Measurements from ENCODE around the gene CFAP77. TPM values are rescaled to one million over a fixed set of nuclear protein-coding genes. Genes with fewer than 3 reads are reported as not detected.

The CFAP77 gene
- total and polyA plus RNA-seq, 2 of the 8 experiments (the other 6 are each of a cell fraction or from before 2014, with no cell fraction given): 0.63 to 0.97 TPM

DNA sequence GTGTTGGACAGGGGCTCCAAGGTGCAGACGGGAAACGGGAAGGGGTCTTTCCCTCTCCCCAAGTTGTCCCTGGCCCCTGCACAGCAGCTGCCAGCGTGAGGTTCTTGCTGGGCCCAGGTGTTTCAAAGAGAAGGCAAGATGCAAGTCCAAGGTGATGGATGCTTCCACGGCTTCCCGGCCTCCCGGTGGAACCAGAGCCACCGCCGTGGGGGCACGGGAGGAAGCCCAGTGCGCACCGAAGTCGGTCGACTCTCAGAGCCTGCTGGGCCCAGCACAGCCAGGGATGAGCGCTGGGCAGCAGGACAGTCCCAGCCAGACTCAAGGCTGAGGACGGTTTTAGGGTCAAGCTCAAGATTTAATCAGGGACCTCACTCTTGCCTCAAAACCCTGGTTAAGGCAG is 147.1 kb downstream of the CFAP77 start:
- no peak overlapping the region for H2BK12ac ChIP-seq (ENCODE audit: low read depth, low read length)
- no peak overlapping the region for H3K14ac ChIP-seq (ENCODE audit: insufficient read length)
- H3K4me2 ChIP-seq (ENCODE audit: insufficient read depth in 1 of 2, low read depth in 2 of 2, low read length in 2 of 2): no peak overlapping the region
- CTCF ChIA-PET (ENCODE audit: partially characterized antibody): interaction anchor here (1.2 kb wide), 2 partner anchors 8 to 17 kb away, joined by 3 to 4 read pairs; no protein-coding TSS in a partner anchor
- H4K5ac ChIP-seq (ENCODE audit: insufficient read length, low read depth, low read length): no peak overlapping the region
- no peak overlapping the region for H2AFZ ChIP-seq (ENCODE audit: low read length)
- H2BK120ac ChIP-seq (replicated peaks; ENCODE audit: low read depth, low read length): no peak overlapping the region
- H3K56ac ChIP-seq (replicated peaks; ENCODE audit: insufficient read length, low read depth, low read length): no peak overlapping the region
- H2BK20ac ChIP-seq (ENCODE audit: low read length): no peak overlapping the region
- H3K23ac ChIP-seq (ENCODE audit: insufficient read length): no peak overlapping the region
- no peak overlapping the region for H3K9ac ChIP-seq (replicated peaks in 1 of 4; ENCODE audit: extremely low read depth in 1 of 4, low read depth in 3 of 4, low read length in 3 of 4)
- no peak overlapping the region for H3K18ac ChIP-seq (ENCODE audit: extremely low read depth, low read length)
- H3K4me3 ChIP-seq (ENCODE audit: extremely low read depth in 1 of 4, insufficient read depth in 2 of 4, low read depth in 3 of 4, low read length in 4 of 4): no peak overlapping the region
- H3K9me3 ChIP-seq (ENCODE audit: insufficient read depth in 2 of 2, low read depth in 1 of 2, low read length in 1 of 2): peaks cover 0 to 2% of the 10 kb centered on the region in 2 experiments; a peak in 1 of 4 replicates
- no peaks in the 10 kb centered on the region for H3K36me3 ChIP-seq (ENCODE audit: control insufficient read depth in 2 of 4, insufficient read depth in 4 of 4, low read length in 3 of 4)
- H3K79me1 ChIP-seq (ENCODE audit: low read depth, low read length): no peaks in the 10 kb centered on the region
- no peak overlapping the region for H3K4ac ChIP-seq (replicated peaks; ENCODE audit: insufficient read length, low read depth, low read length)
- H2BK15ac ChIP-seq (ENCODE audit: low read length): no peak overlapping the region
- peaks cover 0 to 2% of the 10 kb centered on the region in 2 experiments for H4K20me1 ChIP-seq (replicated peaks in 1 of 2; ENCODE audit: control insufficient read depth in 1 of 2, insufficient read depth in 2 of 2, low read length in 2 of 2)
- H4K91ac ChIP-seq (replicated peaks; ENCODE audit: insufficient read length, low read length): no peak overlapping the region
- peaks cover 0 to 3% (median 0%) of the 10 kb centered on the region in 4 experiments; a peak in 1 of 7 replicates for H3K4me1 ChIP-seq (replicated peaks in 1 of 4; ENCODE audit: control insufficient read depth in 3 of 4, insufficient read depth in 4 of 4, low read length in 3 of 4)
- no peak overlapping the region for H4K8ac ChIP-seq (ENCODE audit: extremely low read depth, insufficient read depth, low read length)
- no peaks in the 10 kb centered on the region for H3K79me2 ChIP-seq (ENCODE audit: control insufficient read depth in 1 of 2, insufficient read depth in 2 of 2, low read length in 2 of 2)
- H2BK5ac ChIP-seq (ENCODE audit: low read depth, low read length): no peak overlapping the region
- DNase-seq (ENCODE audit: low read depth in 1 of 2, low spot score in 2 of 2) (no peak), FAIRE-seq (no peak)
- H3K27me3 ChIP-seq (replicated peaks in 1 of 4; ENCODE audit: control insufficient read depth in 3 of 4, extremely low read depth in 1 of 4, insufficient read depth in 3 of 4, low read length in 3 of 4): no peaks in the 10 kb centered on the region
- H3K23me2 ChIP-seq (ENCODE audit: low read depth, low read length): no peaks in the 10 kb centered on the region; the same call in 1 of the 2 replicates
- 90% methylated on average over 15 of the region's 15 CpGs; no CpG with 5 or more reads in 1 of the 2 experiments for WGBS, 2 experiments (ENCODE audit: extremely low coverage in 1 of 2, insufficient coverage in 1 of 2, insufficient read length in 1 of 2, insufficient replicate concordance in 2 of 2, low coverage in 1 of 2, low lambda C conversion rate in 2 of 2, missing lambda C conversion rate in 1 of 2)
- no peak overlapping the region for H2AK5ac ChIP-seq (ENCODE audit: low read depth, low read length)
- no peak overlapping the region for H3K27ac ChIP-seq (ENCODE audit: low read depth, low read length)
- POLR2A ChIA-PET (ENCODE audit: partially characterized antibody): interaction anchor here (1.0 kb wide), 1 partner anchor 10 kb away, joined by 3 read pairs; no protein-coding TSS in a partner anchor
- TF ChIP-seq ASH2L (IDR thresholded peaks at IDR 0.05; ENCODE audit: low read length) (no peak), EP300 (IDR thresholded peaks at IDR 0.05; ENCODE audit: borderline replicate concordance in 1 of 2, low read depth in 2 of 2, low read length in 2 of 2) (no peak), SP1 (IDR thresholded peaks at IDR 0.05; ENCODE audit: low read depth, low read length) (no peak), HDAC6 (IDR thresholded peaks at IDR 0.05; ENCODE audit: low read depth, low read length) (no peak), BACH1 (IDR thresholded peaks at IDR 0.05; ENCODE audit: low read length) (no peak), NRF1 (IDR thresholded peaks at IDR 0.05; ENCODE audit: low read depth, low read length) (no peak), TAF7 (optimal IDR thresholded peaks at IDR 0.05; ENCODE audit: borderline replicate concordance, low read depth, low read length) (no peak), KDM1A (IDR thresholded peaks at IDR 0.05; ENCODE audit: borderline replicate concordance, low read length) (no peak)

All from H1 (cell line).